Neural cell (in vitro differentiated cells): ENCODE results near the gene HIPK2. TPM values are rescaled to one million over a fixed set of nuclear protein-coding genes. Genes with fewer than 3 reads are reported as not detected.

Source experiments
- H2AFZ ChIP-seq: fragments of 200-600, 300-800 bp; sonication (generic), shearing (Covaris generic); 2 replicates; pipeline ENCODE4 v1.6.0; 2014; ENCODE audit warnings: low read depth, mild to moderate bottlenecking, antibody characterized with exemption, low read length, moderate library complexity
- H3F3A ChIP-seq: fragments of 200-600 bp; shearing (Covaris generic); 2 replicates; pipeline ENCODE4 v1.6.1; 2016; ENCODE audit warnings: mild to moderate bottlenecking, moderate library complexity, mixed read lengths, antibody characterized with exemption, low read length; ENCODE audit not compliant: insufficient read depth, poor library complexity, severe bottlenecking
- H3K27ac ChIP-seq: fragments of 200-600, 300-800 bp; sonication (generic), shearing (Covaris generic); 2 replicates; pipeline ENCODE4 v1.5.1; 2014; ENCODE audit warnings: mild to moderate bottlenecking, low read length, moderate library complexity
- H3K27me3 ChIP-seq: fragments of 300-800, 200-600 bp; sonication (generic), shearing (Covaris generic); 2 replicates; pipeline ENCODE4 v1.6.0; 2014; ENCODE audit warnings: mild to moderate bottlenecking, low read depth, low read length, moderate library complexity; ENCODE audit not compliant: insufficient read depth
- H3K36me3 ChIP-seq: fragments of 300-800, 200-600 bp; sonication (generic), shearing (Covaris generic); 2 replicates; pipeline ENCODE4 v1.5.1; 2014; ENCODE audit warnings: mild to moderate bottlenecking, antibody characterized with exemption, low read length, moderate library complexity; ENCODE audit not compliant: insufficient read depth
- H3K4me2 ChIP-seq: fragments of 300-800, 200-600 bp; sonication (generic), shearing (Covaris generic); 2 replicates; pipeline ENCODE4 v1.6.0; 2014; ENCODE audit warnings: mild to moderate bottlenecking, low read length
- H3K4me3 ChIP-seq: fragments of 300-800, 200-600 bp; sonication (generic), shearing (Covaris generic); 2 replicates; pipeline ENCODE4 v1.5.1; 2014; ENCODE audit warnings: mild to moderate bottlenecking, low read length, moderate library complexity
- H3K79me2 ChIP-seq: fragments of 200-600 bp; shearing (Covaris generic); replicated peaks from 2 replicates; pipeline ENCODE4 v1.6.0; 2014; ENCODE audit warnings: mild to moderate bottlenecking, low read length, moderate library complexity; ENCODE audit not compliant: insufficient read depth
- H3K9ac ChIP-seq: fragments of 300-800, 200-600 bp; sonication (generic), shearing (Covaris generic); 2 replicates; pipeline ENCODE4 v1.6.1; 2016; ENCODE audit warnings: mild to moderate bottlenecking, low read length, mixed read lengths
- H3K9me2 ChIP-seq: fragments of 200-600 bp; shearing (Covaris generic); 2 replicates; pipeline ENCODE4 v1.6.1; 2016; ENCODE audit warnings: mild to moderate bottlenecking, low read length, mixed read lengths; ENCODE audit not compliant: insufficient read depth
- H3K9me3 ChIP-seq: fragments of 200-600, 300-800 bp; sonication (generic), shearing (Covaris generic); 2 replicates; pipeline ENCODE4 v1.6.1; 2016; ENCODE audit warnings: mild to moderate bottlenecking, mixed run types, low read length, moderate library complexity, mixed read lengths
- H4K20me1 ChIP-seq: fragments of 200-600 bp; shearing (Covaris generic); 2 replicates; pipeline ENCODE4 v1.6.1; 2016; ENCODE audit warnings: mild to moderate bottlenecking, mixed run types; ENCODE audit not compliant: insufficient read depth
- CTCF ChIP-seq: fragments of 450-650 bp; IDR thresholded peaks from 2 replicates; pipeline ENCODE4 v1.5.1; 2014; ENCODE audit warnings: antibody characterized with exemption, mild to moderate bottlenecking, moderate library complexity; ENCODE audit not compliant: poor library complexity, severe bottlenecking
- EP300 ChIP-seq: fragments of 450-650 bp; conservative IDR thresholded peaks from 2 replicates; pipeline ENCODE4 v1.6.1; 2014; ENCODE audit warnings: antibody characterized with exemption, mild to moderate bottlenecking, moderate library complexity; ENCODE audit not compliant: poor library complexity, severe bottlenecking
- EZH2 ChIP-seq: fragments of 200-600, 300-800 bp; shearing (Covaris generic), sonication (generic); IDR thresholded peaks from 2 replicates; pipeline ENCODE4 v1.6.1; 2014; ENCODE audit warnings: antibody characterized with exemption, low read length, borderline replicate concordance, mild to moderate bottlenecking; ENCODE audit not compliant: insufficient read depth, poor library complexity, severe bottlenecking
- MXI1 ChIP-seq: fragments of 450-650 bp; conservative IDR thresholded peaks from 2 replicates; pipeline ENCODE4 v1.6.1; 2014; ENCODE audit warnings: antibody characterized with exemption, mild to moderate bottlenecking; ENCODE audit not compliant: poor library complexity, severe bottlenecking
- POLR2AphosphoS5 ChIP-seq: IDR thresholded peaks from 2 replicates; pipeline ENCODE4 v1.6.1; 2012
- RAD21 ChIP-seq: fragments of 450-650 bp; conservative IDR thresholded peaks from 2 replicates; pipeline ENCODE4 v1.6.1; 2014; ENCODE audit warnings: antibody characterized with exemption, mild to moderate bottlenecking, moderate library complexity
- REST ChIP-seq: IDR thresholded peaks from 2 replicates; pipeline ENCODE4 v1.6.1; 2012; ENCODE audit warnings: borderline replicate concordance
- SMC3 ChIP-seq: fragments of 450-650 bp; conservative IDR thresholded peaks from 2 replicates; pipeline ENCODE4 v1.6.1; 2014; ENCODE audit warnings: antibody characterized with exemption, mild to moderate bottlenecking, moderate library complexity; ENCODE audit not compliant: poor library complexity
- TAF1 ChIP-seq: IDR thresholded peaks from 2 replicates; pipeline ENCODE4 v1.6.1; 2012; ENCODE audit warnings: low read depth
- polyA plus RNA-seq: library from polyadenylated mRNA; depleted of rRNA; stranded (reverse); fragments of >200 nt; gene quantifications from 2 replicates; pipeline ENCODE4 v1.2.3, GENCODE V29; 2014

HIPK2 gene
- polyA plus RNA-seq, 1 donor from 2014 or later, result 8.5 TPM

- H3K9ac ChIP-seq, result no peak overlapping the region
- no peaks in the 10 kb centered on the region for H3K27me3 ChIP-seq
- H4K20me1 ChIP-seq, result no peaks in the 10 kb centered on the region
- H3K9me3 ChIP-seq, result no peaks in the 10 kb centered on the region
- H3F3A ChIP-seq, result no peaks in the 10 kb centered on the region
- H3K27ac ChIP-seq, result no peak overlapping the region
- no peaks in the 10 kb centered on the region for H3K9me2 ChIP-seq
- H3K36me3 ChIP-seq, result peaks cover 21% of the 10 kb centered on the region
- H3K79me2 ChIP-seq, result peaks cover 32% of the 10 kb centered on the region
- H2AFZ ChIP-seq, result no peak overlapping the region
- H3K4me2 ChIP-seq, result no peak overlapping the region
- H3K4me3 ChIP-seq, result no peak overlapping the region
- TF ChIP-seq CTCF, result no peak
- no peak for TF ChIP-seq EZH2
- no peak for TF ChIP-seq SMC3
- no peak for TF ChIP-seq REST
- no peak for TF ChIP-seq EP300
- no peak for TF ChIP-seq TAF1
- TF ChIP-seq RAD21, result no peak
- no peak for TF ChIP-seq MXI1
- TF ChIP-seq POLR2AphosphoS5, result no peak
These were observed 59.7 kb downstream of the HIPK2 start for GRCh38 chr7:139718141-139718540.

- Histone ChIP-seq H3K27ac (no peak overlapping the region), H3K27me3 (no peaks in the 10 kb centered on the region), H4K20me1 (no peaks in the 10 kb centered on the region), H3K9ac (no peak overlapping the region), H3K9me3 (no peaks in the 10 kb centered on the region), H2AFZ (no peak overlapping the region), H3K9me2 (no peaks in the 10 kb centered on the region), H3F3A (no peaks in the 10 kb centered on the region), H3K4me3 (no peak overlapping the region), H3K4me2 (no peak overlapping the region), H3K36me3 (peaks cover 21% of the 10 kb centered on the region), H3K79me2 (peaks cover 26% of the 10 kb centered on the region)
- no peak for TF ChIP-seq TAF1
- TF ChIP-seq RAD21, result no peak
- TF ChIP-seq REST, result no peak
- TF ChIP-seq MXI1, result no peak
- TF ChIP-seq POLR2AphosphoS5, result no peak
- no peak for TF ChIP-seq SMC3
- TF ChIP-seq CTCF, result no peak
- TF ChIP-seq EP300, result no peak
These were observed 61.4 kb downstream of the HIPK2 start for GRCh38 chr7:139716156-139716942.
